ENCODE results near the gene NRIP2.

Gene NRIP2

GRCh38 chr12:2826721-2827515 lies 7.9 kb downstream of the NRIP2 start:
- TF ChIP-seq POLR2AphosphoS5 (IDR thresholded peaks at IDR 0.05; ENCODE audit: low read depth, low read length) (no peak), SIN3A (IDR thresholded peaks at IDR 0.05; ENCODE audit: borderline replicate concordance, insufficient read depth, low read length) (no peak), REST (IDR thresholded peaks at IDR 0.05; ENCODE audit: insufficient read depth in 1 of 2, low read depth in 2 of 2, low read length in 2 of 2) (no peak), FOXP2 (optimal IDR thresholded peaks at IDR 0.05; ENCODE audit: borderline replicate concordance, extremely low read depth, extremely low read length, insufficient read depth) (no peak), TAF1 (IDR thresholded peaks at IDR 0.05; ENCODE audit: borderline replicate concordance, insufficient read depth, low read length) (no peak)

- TF ChIP-seq SIN3A (IDR thresholded peaks at IDR 0.05; ENCODE audit: borderline replicate concordance, insufficient read depth, low read length) = no peak
- TF ChIP-seq REST (IDR thresholded peaks at IDR 0.05; ENCODE audit: insufficient read depth in 1 of 2, low read depth in 2 of 2, low read length in 2 of 2) = no peak
- no peak for TF ChIP-seq FOXP2 (optimal IDR thresholded peaks at IDR 0.05; ENCODE audit: borderline replicate concordance, extremely low read depth, extremely low read length, insufficient read depth)
- TF ChIP-seq POLR2AphosphoS5 (IDR thresholded peaks at IDR 0.05; ENCODE audit: low read depth, low read length) = no peak
- TF ChIP-seq TAF1 (IDR thresholded peaks at IDR 0.05; ENCODE audit: borderline replicate concordance, insufficient read depth, low read length) = no peak
Measured at GRCh38 chr12:2826036-2826435, 8.8 kb downstream of the NRIP2 start.

- TF ChIP-seq REST (IDR thresholded peaks at IDR 0.05; ENCODE audit: insufficient read depth in 1 of 2, low read depth in 2 of 2, low read length in 2 of 2) (no peak), FOXP2 (optimal IDR thresholded peaks at IDR 0.05; ENCODE audit: borderline replicate concordance, extremely low read depth, extremely low read length, insufficient read depth) (no peak), SIN3A (IDR thresholded peaks at IDR 0.05; ENCODE audit: borderline replicate concordance, insufficient read depth, low read length) (no peak), TAF1 (IDR thresholded peaks at IDR 0.05; ENCODE audit: borderline replicate concordance, insufficient read depth, low read length) (no peak), POLR2AphosphoS5 (IDR thresholded peaks at IDR 0.05; ENCODE audit: low read depth, low read length) (no peak)
Measured at GRCh38 chr12:2825132-2825531, 9.7 kb downstream of the NRIP2 start.

GRCh38 chr12:2824541-2824940 lies 10.3 kb downstream of the NRIP2 start:
- TF ChIP-seq SIN3A (IDR thresholded peaks at IDR 0.05; ENCODE audit: borderline replicate concordance, insufficient read depth, low read length) (no peak), TAF1 (IDR thresholded peaks at IDR 0.05; ENCODE audit: borderline replicate concordance, insufficient read depth, low read length) (no peak), REST (IDR thresholded peaks at IDR 0.05; ENCODE audit: insufficient read depth in 1 of 2, low read depth in 2 of 2, low read length in 2 of 2) (no peak), POLR2AphosphoS5 (IDR thresholded peaks at IDR 0.05; ENCODE audit: low read depth, low read length) (no peak)

All from PFSK-1 (cell line).